ENCODE data around the gene ANK3.

Gene ANK3

GRCh38 chr10:60029475-60029874 lies 360.2 kb downstream of the ANK3 start:
- no peaks in the 10 kb centered on the region for H3K36me3 ChIP-seq (ENCODE audit: control insufficient read depth in 2 of 2, insufficient read depth in 1 of 2, low read length in 2 of 2)
- no peak overlapping the region for H3K27ac ChIP-seq (ENCODE audit: extremely low read depth, low read depth, low read length)
- H3K4me3 ChIP-seq (ENCODE audit: low read depth, low read length) = no peak overlapping the region
- H3K4me1 ChIP-seq (ENCODE audit: control insufficient read depth, insufficient read depth, low read length) = no peaks in the 10 kb centered on the region
- ChIA-PET CTCF (interaction anchor here (0.7 to 3.3 kb wide), 3 partner anchors 165 to 403 kb away, joined by 3 to 20 read pairs (median 5); no protein-coding TSS in a partner anchor), POLR2A (no interaction called here)
- TF ChIP-seq PRDM1 (tag by site-specific recombination; IDR thresholded peaks at IDR 0.05) (0 out of 2 replicates have a peak, but pooled peaks have one; percentile 24), ZBTB1 (tag by site-specific recombination; IDR thresholded peaks at IDR 0.05) (no peak), ZNF362 (tag by site-specific recombination; IDR thresholded peaks at IDR 0.05) (0 out of 2 replicates have a peak, but pooled peaks have one; percentile 53)
- H3K9me3 ChIP-seq (ENCODE audit: control insufficient read depth, insufficient read depth, low read depth, low read length) = no peaks in the 10 kb centered on the region

- Histone ChIP-seq H3K36me3 (ENCODE audit: control insufficient read depth in 2 of 2, insufficient read depth in 1 of 2, low read length in 2 of 2) (no peaks in the 10 kb centered on the region), H3K9me3 (ENCODE audit: control insufficient read depth, insufficient read depth, low read depth, low read length) (no peaks in the 10 kb centered on the region), H3K27ac (ENCODE audit: extremely low read depth, low read depth, low read length) (no peak overlapping the region), H3K4me3 (ENCODE audit: low read depth, low read length) (no peak overlapping the region), H3K4me1 (ENCODE audit: control insufficient read depth, insufficient read depth, low read length) (no peaks in the 10 kb centered on the region)
- ChIA-PET CTCF (interaction anchor here (1.2 kb wide), 1 partner anchor 163 kb away, joined by 3 read pairs; no protein-coding TSS in a partner anchor), POLR2A (no interaction called here)
- TF ChIP-seq PRDM2 (tag by site-specific recombination; IDR thresholded peaks at IDR 0.05; ENCODE audit: borderline replicate concordance) (no peak), ZNF768 (tag by site-specific recombination; IDR thresholded peaks at IDR 0.05) (no peak), ZNF184 (tag by site-specific recombination; IDR thresholded peaks at IDR 0.05) (no peak), MZF1 (tag by site-specific recombination; IDR thresholded peaks at IDR 0.05; ENCODE audit: borderline replicate concordance) (no peak), ZNF311 (tag by site-specific recombination; IDR thresholded peaks at IDR 0.05; ENCODE audit: borderline replicate concordance) (no peak), YY1 (tag by site-specific recombination; IDR thresholded peaks at IDR 0.05) (no peak)
Measured at GRCh38 chr10:60028081-60028480, 361.6 kb downstream of the ANK3 start.

DNA sequence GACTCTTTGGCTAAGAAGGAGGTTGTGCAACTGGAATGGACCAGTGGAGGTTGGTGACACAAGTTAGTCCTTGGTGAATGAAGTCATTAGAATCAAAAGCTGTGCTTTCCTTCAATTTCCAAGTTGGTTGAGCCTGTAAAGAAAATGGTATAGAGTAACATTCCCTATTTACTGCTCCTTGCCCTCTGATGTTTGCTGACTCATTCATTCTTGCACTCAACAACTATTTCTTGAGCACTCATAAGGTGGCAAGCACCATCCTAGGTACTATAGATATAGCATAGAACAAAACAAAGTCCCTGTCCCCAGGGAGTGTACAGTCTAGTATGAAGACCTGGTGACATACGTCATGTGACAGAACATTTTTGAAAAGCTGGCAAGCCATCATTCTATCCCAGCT lies 364.4 kb downstream of the ANK3 start:
- POLR2A ChIA-PET = no interaction called here
- H3K9me3 ChIP-seq (ENCODE audit: control insufficient read depth, insufficient read depth, low read depth, low read length) = no peaks in the 10 kb centered on the region
- H3K36me3 ChIP-seq (ENCODE audit: control insufficient read depth in 2 of 2, insufficient read depth in 1 of 2, low read length in 2 of 2) = no peaks in the 10 kb centered on the region
- no peak overlapping the region for H3K27ac ChIP-seq (ENCODE audit: extremely low read depth, low read depth, low read length)
- H3K4me3 ChIP-seq (ENCODE audit: low read depth, low read length) = no peak overlapping the region
- H3K4me1 ChIP-seq (ENCODE audit: control insufficient read depth, insufficient read depth, low read length) = no peaks in the 10 kb centered on the region
- CTCF ChIA-PET = interaction anchor here (0.7 kb wide), 1 partner anchor 352 kb away, joined by 3 read pairs; no protein-coding TSS in a partner anchor
- no peak for TF ChIP-seq SCRT1 (tag by site-specific recombination; IDR thresholded peaks at IDR 0.05; ENCODE audit: borderline replicate concordance)
- TF ChIP-seq ZNF514 (tag by site-specific recombination; IDR thresholded peaks at IDR 0.05) = no peak
- no peak for TF ChIP-seq ZNF138 (tag by site-specific recombination; IDR thresholded peaks at IDR 0.05; ENCODE audit: borderline replicate concordance)
- TF ChIP-seq ZNF776 (tag by site-specific recombination; IDR thresholded peaks at IDR 0.05; ENCODE audit: borderline replicate concordance) = no peak
- TF ChIP-seq ZNF37A (tag by site-specific recombination; IDR thresholded peaks at IDR 0.05) = no peak
- no peak for TF ChIP-seq ZNF292 (tag by site-specific recombination; IDR thresholded peaks at IDR 0.05; ENCODE audit: borderline replicate concordance, low read depth)
- TF ChIP-seq ZBTB20 (tag by site-specific recombination; IDR thresholded peaks at IDR 0.05) = no peak
- no peak for TF ChIP-seq ZNF341 (tag by site-specific recombination; IDR thresholded peaks at IDR 0.05; ENCODE audit: low read depth)
- no peak for TF ChIP-seq TRIM28 (IDR thresholded peaks at IDR 0.05; ENCODE audit: borderline replicate concordance, low read length)
- TF ChIP-seq ZNF214 (tag by site-specific recombination; IDR thresholded peaks at IDR 0.05; ENCODE audit: borderline replicate concordance) = no peak
- TF ChIP-seq IKZF3 (tag by site-specific recombination; IDR thresholded peaks at IDR 0.05) = no peak
- TF ChIP-seq ZFP69B (tag by site-specific recombination; IDR thresholded peaks at IDR 0.05) = no peak
- no peak for TF ChIP-seq KLF9 (tag by site-specific recombination; IDR thresholded peaks at IDR 0.05; ENCODE audit: low read depth)
- TF ChIP-seq ZNF146 (tag by site-specific recombination; IDR thresholded peaks at IDR 0.05) = no peak
- no peak for TF ChIP-seq ZNF221 (tag by site-specific recombination; IDR thresholded peaks at IDR 0.05; ENCODE audit: borderline replicate concordance)
- no peak for TF ChIP-seq ZNF423 (tag by site-specific recombination; IDR thresholded peaks at IDR 0.05)
- TF ChIP-seq ZNF223 (tag by site-specific recombination; IDR thresholded peaks at IDR 0.05) = no peak
- TF ChIP-seq GFI1B (tag by site-specific recombination; IDR thresholded peaks at IDR 0.05) = no peak
- no peak for TF ChIP-seq ZFP37 (tag by site-specific recombination; IDR thresholded peaks at IDR 0.05)
